ENCODE data around the gene KCNAB2. TPM values are rescaled to one million over a fixed set of nuclear protein-coding genes. Genes with fewer than 3 reads are reported as not detected.

The KCNAB2 gene
- total RNA-seq, 8 experiments from 2014 or later, result 6.3 to 21.9 (median 11.5) TPM

DNA sequence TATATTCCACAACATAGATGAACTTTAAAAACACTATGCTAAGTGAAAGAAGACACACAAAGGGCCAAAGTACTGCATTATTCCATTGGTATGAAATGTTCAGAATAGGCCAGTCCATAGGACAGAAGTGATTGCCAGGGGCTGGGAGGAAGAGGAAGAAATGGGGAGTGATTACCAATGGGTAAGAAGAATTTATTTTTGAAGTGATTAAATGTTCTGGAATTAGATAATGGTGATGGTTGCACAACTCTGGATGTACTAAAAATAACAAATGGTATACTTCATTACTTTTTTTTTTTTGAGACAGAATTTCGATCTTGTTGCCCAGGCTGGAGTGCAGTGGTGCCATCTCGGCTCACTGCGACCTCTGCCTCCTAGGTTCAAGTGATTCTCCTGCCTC is 72.7 kb downstream of the KCNAB2 start:
- in situ Hi-C loops (cut with MboI; ENCODE audit: low pct_unique_long_range_greater_than_20kb in 2 of 9, low sequenced_read_pairs in 9 of 9, unreplicated experiment in 9 of 9), result no loop called here
- ATAC-seq (replicated peaks in 6 of 8), result no peak

DNA sequence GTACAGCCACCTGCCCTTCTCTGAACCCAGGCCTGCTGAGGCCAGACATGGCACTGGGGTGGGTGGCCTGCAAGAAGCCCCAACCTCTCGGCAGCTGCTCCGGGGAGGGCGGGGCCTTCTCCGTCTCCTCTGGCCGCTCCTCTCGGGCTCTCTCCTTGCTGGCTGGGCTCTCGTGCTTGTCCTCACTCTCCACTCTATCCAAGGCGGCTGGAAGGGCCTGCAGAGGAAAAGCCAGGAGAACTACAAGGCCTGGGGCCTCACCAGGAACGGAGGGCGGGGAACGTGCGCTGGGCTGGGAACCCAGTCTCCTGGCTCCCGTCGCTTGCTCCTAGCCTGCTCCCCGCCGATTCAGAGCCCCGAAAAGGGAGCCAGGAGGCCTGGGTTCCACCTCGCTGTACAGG is 75.3 kb downstream of the KCNAB2 start:
- WGBS, 10 experiments, result 75 to 84% (median 81%) methylated on average over 2 to 17 of the region's 18 CpGs; no CpG with 5 or more reads in 5 of the 10 experiments
- in situ Hi-C loops (cut with MboI; ENCODE audit: low pct_unique_long_range_greater_than_20kb in 2 of 9, low sequenced_read_pairs in 9 of 9, unreplicated experiment in 9 of 9), result no loop called here

More for the DNA sequence above, 72.7 kb downstream of the KCNAB2 start:
- H3K4me1 ChIP-seq (replicated peaks in 1 of 2), result no peaks in the 10 kb centered on the region
- no peak overlapping the region for H3K27ac ChIP-seq
- H3K4me3 ChIP-seq, result no peak overlapping the region
- 58 to 92% (median 77%) methylated on average over 1 to 3 of the region's 3 CpGs; no CpG with 5 or more reads in 5 of the 10 experiments for WGBS, 10 experiments

DNA sequence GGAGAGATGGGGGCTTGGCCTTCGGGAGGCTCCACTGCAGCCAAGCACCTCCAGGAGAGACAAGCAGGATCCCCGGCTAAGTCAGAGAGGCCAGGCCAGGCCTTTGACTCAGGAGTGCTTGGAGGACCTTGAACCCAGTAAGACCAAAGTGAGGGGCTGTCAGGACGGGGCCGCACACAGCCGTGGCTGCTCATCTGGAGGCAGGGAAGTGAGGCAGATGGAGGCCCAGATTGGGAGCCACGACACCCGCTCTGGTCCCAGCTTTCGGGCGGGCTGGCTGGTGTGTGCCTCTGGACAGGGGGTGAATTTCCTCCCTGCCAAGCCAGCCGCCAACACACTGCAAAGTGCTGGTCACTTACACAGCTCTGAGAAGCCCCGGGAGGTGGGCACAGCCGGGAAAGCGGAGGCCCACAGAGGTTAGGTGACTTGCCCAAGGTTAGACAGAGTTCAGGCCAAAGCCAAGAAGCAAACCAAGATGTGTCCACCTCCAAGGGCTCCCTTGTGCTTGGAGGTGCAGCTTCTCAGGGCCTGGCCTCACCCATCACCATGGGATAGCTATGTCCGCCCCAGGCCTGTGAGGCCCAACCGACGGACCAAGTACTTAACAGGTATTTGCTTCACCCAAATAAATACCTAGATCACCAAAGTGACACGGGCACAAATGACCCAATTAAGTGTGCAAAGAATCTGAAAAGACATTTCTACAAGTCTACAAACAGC is 76.1 kb downstream of the KCNAB2 start:
- Histone ChIP-seq H3K27ac (no peak overlapping the region), H3K4me3 (no peak overlapping the region), H3K4me1 (replicated peaks in 1 of 2) (no peaks in the 10 kb centered on the region)
- no peak for ATAC-seq (replicated peaks in 6 of 8)
- WGBS, 10 experiments, result 20 to 91% (median 72%) methylated on average over 1 to 12 of the region's 17 CpGs; no CpG with 5 or more reads in 3 of the 10 experiments
- in situ Hi-C loops (cut with MboI; ENCODE audit: low pct_unique_long_range_greater_than_20kb in 2 of 9, low sequenced_read_pairs in 9 of 9, unreplicated experiment in 9 of 9), result no loop called here

More for the DNA sequence above, 75.3 kb downstream of the KCNAB2 start:
- Histone ChIP-seq H3K27ac (no peak overlapping the region), H3K4me1 (replicated peaks in 1 of 2) (no peaks in the 10 kb centered on the region), H3K4me3 (no peak overlapping the region)
- no peak for ATAC-seq (replicated peaks in 6 of 8)

DNA sequence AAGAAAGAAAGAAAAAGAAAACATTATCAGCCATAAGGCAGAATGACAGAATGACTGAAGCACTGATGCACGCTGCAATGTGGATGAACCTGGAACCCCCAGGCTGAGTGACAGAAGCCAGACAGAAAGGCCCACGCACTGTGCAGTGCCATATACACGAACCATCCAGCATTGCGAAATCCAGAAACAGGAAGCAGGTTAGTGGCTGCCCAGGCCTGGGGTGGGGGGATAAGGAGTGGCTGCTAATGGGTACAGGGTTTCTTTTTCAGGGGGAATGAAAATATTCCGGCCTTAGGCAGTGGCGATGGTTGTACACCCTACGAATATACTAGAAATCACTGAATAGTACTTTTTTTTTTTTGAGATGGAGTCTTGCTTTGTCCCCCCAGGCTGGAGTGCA is 77.4 kb downstream of the KCNAB2 start:
- no peak overlapping the region for H3K27ac ChIP-seq
- in situ Hi-C loops (cut with MboI; ENCODE audit: low pct_unique_long_range_greater_than_20kb in 2 of 9, low sequenced_read_pairs in 9 of 9, unreplicated experiment in 9 of 9), result no loop called here
- peaks cover 5 to 7% of the 10 kb centered on the region in 2 donors for H3K4me1 ChIP-seq (replicated peaks in 1 of 2)
- no peak for ATAC-seq (replicated peaks in 6 of 8)
- H3K4me3 ChIP-seq, result no peak overlapping the region
- WGBS, 10 experiments, result 57 to 97% (median 86%) methylated on average over 1 to 7 of the region's 7 CpGs; no CpG with 5 or more reads in 3 of the 10 experiments

DNA sequence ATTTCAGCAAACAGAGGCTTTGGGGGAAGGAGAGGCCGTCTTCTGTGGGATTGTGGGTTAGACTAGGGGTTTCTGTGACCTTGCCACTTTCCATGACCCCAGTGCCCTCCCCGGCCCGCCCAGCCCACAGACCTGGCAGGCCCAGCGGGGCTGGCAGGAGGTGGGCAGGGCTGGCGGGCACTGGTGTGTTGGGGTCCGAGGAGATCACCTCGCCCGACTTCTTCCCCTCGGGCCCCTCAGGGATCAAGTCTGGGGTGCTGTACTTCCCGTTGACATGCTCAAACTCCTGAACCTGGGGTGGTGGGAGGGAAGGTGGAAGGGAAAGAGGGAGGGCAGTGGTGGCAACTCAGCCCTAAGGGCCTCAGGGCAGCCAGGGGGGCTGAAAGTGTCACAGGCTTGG is 78.1 kb downstream of the KCNAB2 start:
- Histone ChIP-seq H3K4me3 (no peak overlapping the region), H3K4me1 (replicated peaks in 1 of 2) (peaks cover 5 to 9% of the 10 kb centered on the region in 2 donors), H3K27ac (no peak overlapping the region)
- no peak for ATAC-seq (replicated peaks in 6 of 8)
- in situ Hi-C loops (cut with MboI; ENCODE audit: low pct_unique_long_range_greater_than_20kb in 2 of 9, low sequenced_read_pairs in 9 of 9, unreplicated experiment in 9 of 9), result no loop called here
- WGBS, 10 experiments, result 81 to 100% methylated on average over 1 to 6 of the region's 10 CpGs; no CpG with 5 or more reads in 8 of the 10 experiments

DNA sequence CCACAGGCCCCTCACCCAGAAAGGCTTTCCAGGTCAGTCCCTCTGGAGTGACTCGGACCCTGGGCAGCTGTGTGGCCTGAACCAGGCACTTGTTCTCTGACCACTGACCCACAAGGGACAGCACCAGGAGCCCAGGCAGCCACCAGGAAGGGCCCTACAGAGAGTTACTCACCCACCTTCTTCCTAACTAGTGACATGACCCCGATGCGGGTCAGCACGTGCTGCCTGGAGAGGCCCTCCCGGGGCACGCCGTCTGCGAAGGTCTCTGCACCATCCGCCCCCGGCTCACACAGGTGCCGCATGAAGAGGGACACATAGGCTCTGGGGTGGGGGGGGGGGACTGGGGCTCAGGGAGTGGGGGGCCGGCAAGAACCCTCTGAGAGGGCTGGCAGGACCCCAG is 78.7 kb downstream of the KCNAB2 start:
- in situ Hi-C loops (cut with MboI; ENCODE audit: low pct_unique_long_range_greater_than_20kb in 2 of 9, low sequenced_read_pairs in 9 of 9, unreplicated experiment in 9 of 9), result no loop called here
- ATAC-seq (replicated peaks in 6 of 8), result no peak
- WGBS, 10 experiments, result 100% methylated on average over 3 of the region's 12 CpGs; no CpG with 5 or more reads in 9 of the 10 experiments
- Histone ChIP-seq H3K4me1 (replicated peaks in 1 of 2) (peaks cover 5 to 9% of the 10 kb centered on the region in 2 donors), H3K27ac (no peak overlapping the region), H3K4me3 (no peak overlapping the region)

DNA sequence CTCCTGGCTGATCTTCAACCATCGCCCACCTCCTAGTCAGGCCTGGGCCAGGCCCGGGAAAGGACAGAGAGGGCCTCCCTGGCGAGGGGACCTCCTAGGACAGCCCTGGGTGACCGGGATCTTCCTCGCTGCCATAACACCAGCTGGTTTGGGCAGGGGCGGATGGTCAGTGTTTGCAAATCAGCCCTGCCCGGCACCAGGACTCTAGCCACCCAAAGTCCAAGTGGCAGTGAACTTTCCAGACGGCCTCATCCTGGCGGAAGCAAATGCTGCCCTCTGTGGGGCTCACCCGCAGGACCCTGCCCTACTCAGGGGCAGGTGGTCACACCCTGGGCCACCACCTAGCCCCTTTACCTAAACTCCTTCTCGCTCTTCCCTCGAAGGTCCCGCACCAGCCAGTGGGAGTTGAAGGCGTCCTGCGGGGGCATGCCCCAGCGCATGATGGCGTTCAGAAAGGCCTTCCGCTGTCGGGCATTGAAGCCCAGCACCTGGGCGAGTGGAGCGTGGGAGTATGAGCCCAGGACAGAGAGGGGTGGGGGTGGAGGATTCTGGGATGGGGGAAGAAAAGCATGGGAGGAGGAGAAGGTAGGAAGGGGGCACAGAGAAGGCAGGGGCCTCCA is 79.2 kb downstream of the KCNAB2 start:
- no peak for ATAC-seq (replicated peaks in 6 of 8)
- Histone ChIP-seq H3K27ac (no peak overlapping the region), H3K4me1 (replicated peaks in 1 of 2) (peaks cover 5 to 9% of the 10 kb centered on the region in 2 donors), H3K4me3 (no peak overlapping the region)
- in situ Hi-C loops (cut with MboI; ENCODE audit: low pct_unique_long_range_greater_than_20kb in 2 of 9, low sequenced_read_pairs in 9 of 9, unreplicated experiment in 9 of 9), result no loop called here
- 65 to 95% (median 93%) methylated on average over 4 to 10 of the region's 21 CpGs; no CpG with 5 or more reads in 7 of the 10 experiments for WGBS, 10 experiments

DNA sequence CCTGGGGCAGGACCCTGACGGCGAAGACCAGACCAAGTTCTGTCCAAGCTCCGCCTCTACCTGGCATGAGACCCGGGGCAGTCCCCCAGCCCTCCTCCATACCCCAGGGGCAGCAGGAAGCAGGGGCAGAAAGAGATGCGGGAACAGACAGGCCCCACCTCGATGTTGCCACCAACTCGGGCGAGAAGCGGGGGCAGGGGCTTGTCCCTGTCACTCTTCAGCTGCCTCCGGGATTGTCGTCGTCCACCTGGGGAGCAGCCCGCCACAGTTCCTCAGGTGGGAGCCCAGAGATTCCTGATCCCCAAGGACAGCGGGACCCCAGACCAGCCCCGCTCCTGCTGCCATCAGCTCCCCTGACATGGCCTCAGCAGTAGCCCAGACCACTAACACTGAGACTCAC is 79.7 kb downstream of the KCNAB2 start:
- no peak for ATAC-seq (replicated peaks in 6 of 8)
- Histone ChIP-seq H3K4me3 (no peak overlapping the region), H3K27ac (no peak overlapping the region), H3K4me1 (replicated peaks in 1 of 2) (peaks cover 5 to 9% of the 10 kb centered on the region in 2 donors)
- in situ Hi-C loops (cut with MboI; ENCODE audit: low pct_unique_long_range_greater_than_20kb in 2 of 9, low sequenced_read_pairs in 9 of 9, unreplicated experiment in 9 of 9), result no loop called here
- WGBS, 10 experiments, result 60 to 90% (median 69%) methylated on average over 1 to 5 of the region's 15 CpGs; no CpG with 5 or more reads in 7 of the 10 experiments

DNA sequence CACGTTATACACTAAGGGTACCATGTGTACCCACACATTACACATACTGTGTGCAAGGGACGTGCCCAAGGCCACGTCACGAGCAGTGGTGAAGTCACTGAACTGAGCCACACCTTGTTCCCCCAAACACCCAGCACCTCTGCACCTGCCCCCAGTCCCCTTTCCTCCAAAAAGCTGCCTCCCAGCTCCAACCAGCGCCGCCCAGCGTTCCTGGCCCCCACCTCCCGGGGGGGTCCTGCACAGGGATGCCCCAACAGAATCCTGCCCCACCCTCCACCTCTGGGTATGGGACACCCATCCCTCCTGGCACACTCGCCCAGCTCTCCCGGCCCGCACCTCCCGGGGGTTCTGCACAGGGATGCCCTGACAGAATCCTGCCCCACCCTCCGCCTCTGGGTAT is 80.3 kb downstream of the KCNAB2 start:
- WGBS, 10 experiments, result 67 to 90% (median 89%) methylated on average over 1 to 4 of the region's 13 CpGs; no CpG with 5 or more reads in 7 of the 10 experiments
- H3K27ac ChIP-seq, result no peak overlapping the region
- H3K4me1 ChIP-seq (replicated peaks in 1 of 2), result peaks cover 5 to 9% of the 10 kb centered on the region in 2 donors
- in situ Hi-C loops (cut with MboI; ENCODE audit: low pct_unique_long_range_greater_than_20kb in 2 of 9, low sequenced_read_pairs in 9 of 9, unreplicated experiment in 9 of 9), result no loop called here
- no peak for ATAC-seq (replicated peaks in 6 of 8)
- no peak overlapping the region for H3K4me3 ChIP-seq

DNA sequence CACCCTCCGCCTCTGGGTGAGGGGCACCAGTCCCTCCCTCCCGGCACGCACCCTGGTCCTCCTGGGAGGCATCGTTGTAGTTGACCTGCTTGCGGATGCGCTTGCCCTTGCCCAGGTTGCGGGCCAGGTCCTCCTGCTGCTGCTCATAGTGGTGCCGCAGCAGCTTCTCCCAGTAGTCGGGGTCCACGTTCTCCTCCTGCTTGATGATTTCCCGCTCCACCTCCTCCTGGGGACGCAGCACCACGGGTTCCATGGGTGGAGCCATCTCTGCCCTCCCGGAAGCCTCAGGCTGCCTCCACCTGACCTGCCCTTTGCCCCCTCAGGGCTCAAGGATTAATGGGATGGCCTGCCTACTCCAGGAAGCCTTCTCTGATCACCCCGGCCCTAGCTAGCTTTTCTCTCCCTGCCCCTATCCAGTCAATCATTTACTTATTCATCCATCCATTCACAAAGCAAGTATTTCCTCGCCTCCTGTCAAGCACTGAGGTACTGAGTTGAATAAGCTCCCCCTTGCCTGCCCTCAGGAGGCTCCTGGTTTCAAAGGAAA is 80.9 kb downstream of the KCNAB2 start:
- no peak overlapping the region for H3K4me3 ChIP-seq
- H3K27ac ChIP-seq, result no peak overlapping the region
- no peak for ATAC-seq (replicated peaks in 6 of 8)
- H3K4me1 ChIP-seq (replicated peaks in 1 of 2), result peaks cover 5 to 9% of the 10 kb centered on the region in 2 donors
- in situ Hi-C loops (cut with MboI; ENCODE audit: low pct_unique_long_range_greater_than_20kb in 2 of 9, low sequenced_read_pairs in 9 of 9, unreplicated experiment in 9 of 9), result no loop called here
- WGBS, 10 experiments, result 40 to 100% (median 91%) methylated on average over 1 to 9 of the region's 16 CpGs; no CpG with 5 or more reads in 4 of the 10 experiments

DNA sequence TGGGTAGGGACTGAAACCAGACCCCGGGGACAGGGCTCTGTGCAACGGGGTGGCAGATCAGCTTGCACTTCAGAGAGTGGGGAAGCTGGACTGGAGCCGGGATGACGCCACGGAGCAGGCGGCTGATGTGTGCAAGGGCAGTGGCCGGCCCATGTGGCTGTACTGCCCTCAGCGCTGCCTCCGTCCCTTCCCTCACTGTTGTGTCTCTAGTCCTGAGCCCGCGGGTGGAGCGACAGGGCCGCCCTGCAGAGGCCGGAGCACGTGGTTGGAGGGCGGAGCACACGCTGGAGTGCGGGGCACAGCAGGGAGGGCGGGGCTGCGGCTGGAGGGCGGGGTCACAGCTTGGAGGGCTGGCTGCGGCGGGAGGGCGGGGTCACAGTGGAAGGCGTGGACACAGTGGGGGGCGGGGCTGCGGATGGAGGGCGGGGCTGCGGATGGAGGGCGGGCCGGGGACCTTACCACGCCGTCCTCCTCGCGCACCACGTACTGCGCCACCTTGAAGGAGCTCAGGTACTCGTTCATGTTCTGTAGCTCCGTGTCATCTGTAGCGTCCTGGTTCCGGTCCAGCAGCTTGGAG is 82.0 kb downstream of the KCNAB2 start:
- ATAC-seq (replicated peaks in 6 of 8), result peak; percentile 97 to 99 (median 98)
- in situ Hi-C loops (cut with MboI; ENCODE audit: low pct_unique_long_range_greater_than_20kb in 2 of 9, low sequenced_read_pairs in 9 of 9, unreplicated experiment in 9 of 9), result no loop called here
- H3K27ac ChIP-seq, result peak overlapping the region in 1 of 2 donors; percentile 40
- peaks cover 5 to 9% of the 10 kb centered on the region in 2 donors for H3K4me1 ChIP-seq (replicated peaks in 1 of 2)
- WGBS, 10 experiments, result 15 to 60% methylated on average over 1 to 8 of the region's 41 CpGs; no CpG with 5 or more reads in 8 of the 10 experiments
- peak overlapping the region in 1 of 5 donors; percentile 9 for H3K4me3 ChIP-seq

DNA sequence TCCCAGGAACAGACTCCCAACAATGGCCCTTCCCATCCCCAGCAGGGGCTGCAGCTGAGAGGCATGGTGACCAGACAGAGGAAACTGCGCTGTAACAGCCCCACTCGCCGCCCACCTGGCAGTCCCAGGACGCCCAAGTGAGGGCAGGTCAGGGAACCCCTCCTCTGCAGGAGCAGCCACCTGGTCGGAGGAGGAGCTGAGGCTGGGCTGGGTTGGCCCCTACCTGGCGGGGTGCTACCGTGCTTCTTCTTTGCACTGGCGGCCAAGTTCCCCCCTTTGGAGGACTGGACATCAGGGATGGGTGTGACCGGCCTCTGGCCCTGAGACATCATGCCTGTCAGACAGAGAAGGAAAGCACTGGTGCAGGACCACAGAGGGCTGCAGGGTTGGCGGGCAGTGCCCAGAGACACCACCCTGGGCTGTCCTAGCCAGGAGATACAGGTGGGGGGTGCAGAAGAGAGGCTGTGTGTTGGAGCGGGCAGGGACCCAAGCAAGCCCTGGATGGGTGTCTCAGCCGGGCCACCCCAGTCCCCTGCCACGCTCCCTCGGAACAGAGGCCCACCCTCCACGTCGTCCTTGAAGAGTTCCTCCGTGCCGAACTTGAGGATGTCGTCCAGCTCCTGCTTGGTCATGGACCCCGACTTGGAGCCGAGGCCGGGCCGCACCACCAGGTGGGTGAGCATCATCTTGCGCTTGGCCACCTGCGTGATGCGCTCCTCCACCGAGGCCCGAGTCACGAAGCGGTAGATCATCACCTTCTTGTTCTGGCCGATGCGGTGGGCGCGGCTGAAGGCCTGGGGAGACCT is 82.8 kb downstream of the KCNAB2 start:
- Histone ChIP-seq H3K27ac (peak overlapping the region in 1 of 2 donors; percentile 17), H3K4me3 (peak overlapping the region in 1 of 5 donors; percentile 9), H3K4me1 (replicated peaks in 1 of 2) (peaks cover 5 to 9% of the 10 kb centered on the region in 2 donors)
- no peak for ATAC-seq (replicated peaks in 6 of 8)
- in situ Hi-C loops (cut with MboI; ENCODE audit: low pct_unique_long_range_greater_than_20kb in 2 of 9, low sequenced_read_pairs in 9 of 9, unreplicated experiment in 9 of 9), result no loop called here
- 90 to 100% (median 93%) methylated on average over 2 to 24 of the region's 34 CpGs; no CpG with 5 or more reads in 5 of the 10 experiments for WGBS, 10 experiments
